GM18907 (cell line): ENCODE measurements around the gene DOP1B.
"Not testable (repeated sequence)": the region's sequence is repeated elsewhere in the genome, so short reads cannot be mapped to it uniquely, and the experiment has no call there.

Experiments
- ATAC-seq: cut with Tn5 transposase; IDR thresholded peaks from one replicate; pipeline ENCODE4 v1.9.1; 2021; ENCODE audit warnings: mild to moderate bottlenecking, moderate library complexity; ENCODE audit not compliant: unreplicated experiment

DOP1B gene

DNA sequence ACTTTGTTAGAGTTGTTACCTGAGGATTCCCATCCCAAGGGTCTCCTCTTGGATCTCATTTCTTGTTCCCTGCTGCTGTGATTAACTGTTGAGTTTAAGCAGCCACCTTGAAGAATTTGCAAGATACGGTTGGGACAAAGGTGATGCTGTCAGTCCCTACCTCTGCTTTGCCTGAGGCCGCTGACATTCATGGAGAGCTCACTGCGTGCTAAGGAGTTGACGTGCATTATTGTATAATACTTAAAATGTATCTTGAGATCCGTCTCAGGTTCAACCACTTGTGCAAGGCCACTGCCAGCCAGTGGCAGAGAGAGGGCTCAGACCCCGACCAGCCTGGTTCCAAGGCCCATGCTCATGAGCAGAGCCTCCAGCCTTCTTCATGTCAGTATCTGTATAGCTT, 14.2 kb downstream of the DOP1B start:
- no peak for ATAC-seq

DNA sequence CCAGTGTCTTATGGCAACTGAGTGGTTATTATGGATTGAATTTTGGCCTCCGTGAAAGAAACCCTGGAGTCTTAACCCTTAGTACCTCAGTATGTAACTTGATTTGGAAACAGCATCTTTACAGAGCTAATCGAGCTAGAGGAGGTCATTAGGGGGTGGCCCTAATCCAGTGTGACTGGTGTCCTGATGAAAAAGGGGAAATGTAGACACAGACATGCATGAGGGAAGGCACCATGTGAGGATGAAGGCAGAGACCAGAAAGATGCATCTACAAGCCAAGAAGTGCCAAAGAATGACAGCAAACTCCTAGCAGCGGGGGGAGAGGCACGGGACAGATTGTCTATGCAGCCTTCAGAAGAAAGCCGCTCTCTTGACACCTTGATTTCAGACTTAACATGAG, 14.7 kb downstream of the DOP1B start:
- ATAC-seq: no peak

DNA sequence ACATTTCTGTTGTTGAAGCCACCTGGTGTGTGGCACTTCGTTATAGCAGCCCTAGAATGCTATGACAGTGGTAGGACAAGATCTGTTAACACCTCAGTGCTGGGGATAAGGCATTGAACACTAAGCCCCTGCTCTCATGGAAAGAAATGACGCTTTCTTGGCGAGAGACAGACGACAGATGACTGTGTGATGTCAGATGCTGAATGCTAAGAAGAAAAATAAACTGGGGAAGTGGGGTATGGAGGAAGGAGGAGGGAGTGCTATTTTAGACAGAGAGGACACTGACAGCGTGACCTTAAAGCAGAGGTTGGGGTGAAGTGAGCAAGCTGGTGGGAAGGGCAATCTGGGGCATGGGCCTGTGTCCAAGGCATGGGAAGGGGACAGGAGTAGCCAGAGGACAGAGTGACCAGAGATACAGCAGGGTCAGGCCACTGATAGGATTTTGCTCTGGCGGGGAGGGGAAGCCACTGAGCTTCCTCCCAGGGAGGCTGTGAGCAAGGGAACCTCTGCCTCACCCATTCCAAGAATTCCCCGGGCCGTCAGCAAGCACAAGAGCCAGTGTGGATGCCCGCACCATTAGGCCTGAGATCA, 15.2 kb downstream of the DOP1B start:
- ATAC-seq: no peak

DNA sequence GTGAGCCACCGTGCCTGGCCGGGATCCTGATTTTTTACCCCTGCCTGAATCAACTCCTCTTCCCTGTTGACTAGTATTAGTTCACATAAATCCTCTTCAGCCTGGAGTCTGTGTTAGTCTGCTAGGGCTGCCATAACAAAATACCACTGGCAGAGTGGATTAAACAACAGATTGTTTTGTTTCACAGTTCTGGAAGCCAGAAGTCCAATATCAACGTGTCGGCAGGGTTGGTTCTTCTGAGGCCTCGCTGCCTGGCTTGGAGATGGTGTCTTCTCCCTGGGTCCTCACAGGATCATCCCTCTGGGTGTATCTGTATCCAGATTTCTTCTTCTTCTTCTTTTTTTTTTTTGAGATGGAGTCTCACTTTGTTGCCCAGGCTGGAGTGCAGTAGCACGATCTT, 18.2 kb downstream of the DOP1B start:
- no peak for ATAC-seq

DNA sequence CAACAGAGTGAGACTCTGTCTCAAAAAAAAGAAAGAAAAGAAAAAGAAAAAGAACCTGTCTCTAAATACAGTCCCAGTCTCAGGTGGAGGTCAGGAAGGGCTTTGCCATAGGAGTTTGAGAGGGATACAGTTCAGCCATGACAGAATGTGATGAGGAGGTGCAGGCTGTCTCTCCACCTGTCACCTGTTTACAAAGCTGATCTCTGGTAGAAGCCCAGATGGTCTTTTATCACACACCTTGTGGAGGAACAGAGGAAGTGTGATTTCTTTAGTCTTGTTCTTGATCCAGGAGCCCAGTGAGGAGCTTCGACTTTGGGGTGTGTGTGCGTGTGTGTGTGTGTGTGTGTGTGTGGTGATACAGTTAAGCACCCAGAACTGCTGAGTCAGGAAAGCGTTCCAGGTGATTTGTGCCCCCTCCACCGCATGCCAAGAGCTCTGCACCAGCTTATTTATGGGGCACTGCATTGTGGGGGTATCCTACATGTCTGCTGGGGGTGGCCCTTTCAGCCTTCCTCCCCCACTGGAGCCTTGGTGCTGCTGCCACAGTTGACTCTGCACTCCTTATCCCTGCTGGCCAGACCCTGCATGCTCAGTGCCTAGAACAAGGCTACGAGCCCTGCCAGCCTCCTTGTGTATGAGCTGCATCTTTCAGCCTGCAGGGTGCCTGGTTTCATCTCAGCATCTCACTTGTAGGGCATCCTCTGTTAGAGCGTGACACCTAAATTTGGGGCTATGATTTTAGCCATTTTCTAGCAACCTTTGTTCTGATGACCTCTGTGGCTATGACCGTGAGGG, 19.3 kb downstream of the DOP1B start:
- no peak for ATAC-seq

DNA sequence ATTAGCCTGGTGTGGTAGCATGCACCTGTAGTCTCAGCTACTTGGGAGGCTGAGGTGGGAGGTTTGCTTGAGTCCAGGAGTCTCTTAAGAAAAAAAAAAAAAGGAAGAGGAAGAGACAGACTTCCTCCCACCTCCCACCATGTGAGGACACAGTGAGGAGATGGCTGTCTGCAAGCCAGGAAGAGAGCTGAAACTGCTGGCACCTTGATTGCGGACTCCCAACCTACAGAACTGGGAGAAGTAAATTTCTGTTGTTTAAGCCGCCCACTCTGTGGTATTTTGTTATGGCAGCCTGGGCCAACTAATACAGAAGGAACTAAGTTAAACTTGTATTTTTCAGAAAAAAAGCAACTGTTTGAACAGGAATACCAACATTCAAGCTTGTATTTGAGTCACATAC, 21.7 kb downstream of the DOP1B start:
- ATAC-seq: no peak

- ATAC-seq: no peak
These were observed 22.5 kb downstream of the DOP1B start for GRCh38 chr21:36179145-36179544.

- ATAC-seq: no peak
These were observed 24.3 kb downstream of the DOP1B start for GRCh38 chr21:36180963-36181362.

DNA sequence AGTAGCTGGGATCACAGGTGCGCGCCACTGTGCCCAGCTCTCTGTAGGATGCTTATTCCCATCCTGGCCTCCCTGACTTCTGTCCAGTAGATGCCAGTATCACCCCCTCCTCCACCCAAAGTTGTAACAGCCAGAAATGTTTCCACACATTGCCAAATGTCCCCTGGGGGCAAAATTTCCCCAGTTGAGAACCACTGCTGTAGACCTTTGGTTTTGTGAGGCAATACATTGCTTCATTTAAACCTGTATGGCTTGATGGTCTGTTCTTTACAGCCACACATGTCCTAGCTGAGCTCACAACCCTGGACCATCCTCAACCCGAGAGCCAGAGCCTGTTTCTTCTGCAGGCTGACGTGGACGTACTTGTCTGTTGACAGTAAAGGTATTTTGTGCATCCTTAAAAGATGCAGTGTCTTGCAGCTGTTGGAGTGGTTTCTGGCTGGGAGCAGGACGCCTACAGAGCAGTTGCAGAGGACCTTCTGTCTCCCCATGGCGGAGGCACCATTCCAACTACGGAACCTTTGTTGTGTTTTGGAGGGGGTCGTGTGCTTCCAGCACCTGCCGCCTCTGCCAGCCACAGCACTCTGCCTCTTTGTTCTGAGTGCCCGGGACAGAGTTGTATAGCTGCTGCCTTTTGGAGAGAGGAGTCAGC, 26.6 kb downstream of the DOP1B start:
- no peak for ATAC-seq

DNA sequence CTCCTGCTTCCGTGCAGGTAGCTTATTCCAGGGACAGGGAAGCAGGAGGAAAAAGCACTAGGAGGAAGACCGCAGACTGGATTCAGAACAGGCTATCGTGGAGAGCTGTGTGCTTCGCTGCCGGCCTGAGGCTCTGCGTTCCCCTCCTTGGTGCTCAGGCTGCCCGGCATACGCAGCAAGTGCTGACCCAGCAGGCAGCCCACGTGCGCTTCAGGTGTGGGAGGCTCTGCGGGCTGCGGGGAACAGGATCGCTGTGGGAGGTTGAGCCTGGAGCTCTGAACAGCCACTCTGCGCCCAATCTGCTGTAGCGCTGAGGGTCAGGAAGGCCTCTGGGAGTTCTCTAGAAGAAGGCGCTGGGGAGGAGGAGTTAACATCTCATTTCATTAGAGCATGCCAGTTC, 27.9 kb downstream of the DOP1B start:
- no peak for ATAC-seq

DNA sequence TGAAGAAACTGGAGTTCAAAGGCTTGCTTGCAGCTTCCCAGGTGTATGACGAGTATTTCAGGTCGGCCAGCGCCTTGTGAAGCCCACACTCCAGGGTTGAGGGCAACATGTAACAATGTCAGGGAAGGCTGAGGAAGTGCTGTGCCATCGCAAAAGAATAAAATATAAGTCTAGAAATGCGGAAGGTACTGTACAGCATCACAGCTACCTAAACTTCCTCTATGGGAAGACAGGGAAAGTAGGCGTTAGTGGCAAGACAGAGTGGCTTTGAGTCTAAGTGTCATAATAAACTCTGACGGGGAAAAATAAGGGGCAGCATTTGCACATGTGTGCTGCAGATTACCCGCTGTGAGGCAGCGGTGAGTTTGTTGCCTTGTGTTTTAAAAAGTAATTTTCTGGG, 28.9 kb downstream of the DOP1B start:
- ATAC-seq: no peak

GRCh38 chr21:36186081-36186480, 29.5 kb downstream of the DOP1B start:
- no peak for ATAC-seq

DNA sequence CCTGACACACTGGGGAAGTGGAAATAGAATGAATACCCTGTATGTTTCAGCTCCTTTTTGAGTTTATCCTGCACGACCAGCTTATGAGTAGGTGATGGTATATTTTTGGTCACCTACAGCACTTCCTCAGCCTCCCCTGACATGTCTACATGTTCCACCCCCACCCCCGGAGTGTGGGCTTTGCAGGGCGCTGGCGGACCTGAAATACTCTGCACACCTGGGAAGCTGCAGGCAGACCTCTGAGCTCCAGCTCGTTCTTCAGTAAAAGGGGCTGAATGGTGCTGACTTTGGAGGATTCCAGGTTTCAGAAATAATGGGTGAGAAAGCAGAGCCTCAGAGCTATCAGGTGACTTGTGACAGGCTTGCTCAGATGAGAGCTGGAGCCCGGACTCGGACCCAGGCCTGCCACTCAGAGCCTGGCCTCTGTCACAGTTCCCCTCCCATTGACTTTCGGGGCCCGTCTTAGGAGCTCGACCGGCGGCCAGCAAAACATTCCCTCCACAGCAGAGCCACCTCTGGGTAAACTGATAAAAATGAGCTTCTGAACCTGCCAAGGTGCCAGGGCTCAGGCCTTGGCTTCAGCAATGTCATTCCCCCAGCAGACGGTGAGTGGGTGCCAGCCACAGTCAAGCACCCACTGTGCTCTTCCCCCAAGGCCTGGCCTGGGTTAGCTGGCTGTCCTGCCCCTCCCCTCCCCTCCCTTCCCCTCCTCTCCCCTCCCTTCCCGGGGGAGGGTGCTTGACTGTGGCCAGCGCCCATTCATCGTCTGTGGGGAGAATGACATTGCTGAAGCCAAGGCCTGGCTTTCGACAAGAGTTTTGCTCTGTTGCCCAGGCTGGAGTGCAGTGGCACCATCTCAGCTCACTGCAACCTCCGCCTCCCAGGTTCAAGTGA, 30.1 kb downstream of the DOP1B start:
- ATAC-seq: no peak

GRCh38 chr21:36188081-36188681, 31.6 kb downstream of the DOP1B start:
- ATAC-seq: no peak

DNA sequence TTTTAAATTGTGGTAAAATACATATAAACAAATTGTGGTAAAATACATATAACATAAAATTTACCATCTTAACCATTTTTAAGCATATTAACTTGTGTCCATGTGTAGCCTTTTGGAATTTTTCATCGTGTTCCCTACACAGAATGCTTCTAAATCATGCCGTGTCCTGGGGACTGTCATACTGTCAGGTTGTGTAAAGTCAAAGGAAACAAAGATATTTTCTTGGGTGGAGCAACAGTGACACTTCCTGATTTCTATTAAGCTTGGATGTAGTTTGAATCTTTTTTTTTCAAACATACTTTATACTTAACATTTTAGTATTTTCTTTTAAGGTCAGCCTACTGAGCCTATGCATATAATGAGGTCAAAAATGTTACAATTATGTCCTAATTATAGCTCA, 32.3 kb downstream of the DOP1B start:
- ATAC-seq: no peak

DNA sequence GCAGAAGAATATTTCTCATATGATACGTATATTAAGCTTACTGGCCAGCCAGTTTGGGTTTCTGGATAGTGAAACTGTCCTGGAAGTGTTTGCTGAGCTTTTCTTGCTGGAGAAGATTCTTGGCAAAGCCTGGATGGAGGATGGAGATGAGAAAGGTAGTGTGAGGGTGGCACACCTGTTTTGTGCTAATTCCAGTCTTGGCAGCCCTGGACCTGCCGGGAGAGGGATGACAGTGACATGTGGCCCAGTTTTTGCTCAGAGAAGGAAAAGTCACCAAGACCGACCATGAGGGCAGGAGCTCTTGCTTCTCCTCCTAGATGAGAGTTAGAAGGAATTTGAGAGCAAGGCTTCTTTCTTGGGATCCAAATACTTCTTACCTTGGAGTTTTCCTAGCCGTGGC, 34.1 kb downstream of the DOP1B start:
- ATAC-seq: no peak

DNA sequence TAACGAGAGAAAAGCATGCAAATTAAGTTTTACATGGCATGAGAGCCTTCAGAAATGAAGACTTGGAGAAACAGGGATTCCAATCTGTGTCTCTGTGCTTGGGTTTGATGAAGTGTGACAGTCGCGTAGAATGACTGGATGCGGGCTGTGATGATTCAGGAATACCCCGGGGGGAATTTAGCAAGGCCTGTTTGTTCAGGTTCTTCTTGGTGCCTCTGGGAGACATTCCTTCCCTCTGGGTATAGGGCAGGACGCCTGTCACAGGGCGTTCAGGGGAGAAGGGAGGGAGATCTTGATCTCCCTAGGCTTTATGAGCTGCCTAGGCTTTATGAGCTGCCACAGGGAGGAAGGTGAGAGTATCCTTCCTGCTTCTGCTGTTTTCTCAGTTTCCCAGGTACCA, 36.6 kb downstream of the DOP1B start:
- no peak for ATAC-seq

DNA sequence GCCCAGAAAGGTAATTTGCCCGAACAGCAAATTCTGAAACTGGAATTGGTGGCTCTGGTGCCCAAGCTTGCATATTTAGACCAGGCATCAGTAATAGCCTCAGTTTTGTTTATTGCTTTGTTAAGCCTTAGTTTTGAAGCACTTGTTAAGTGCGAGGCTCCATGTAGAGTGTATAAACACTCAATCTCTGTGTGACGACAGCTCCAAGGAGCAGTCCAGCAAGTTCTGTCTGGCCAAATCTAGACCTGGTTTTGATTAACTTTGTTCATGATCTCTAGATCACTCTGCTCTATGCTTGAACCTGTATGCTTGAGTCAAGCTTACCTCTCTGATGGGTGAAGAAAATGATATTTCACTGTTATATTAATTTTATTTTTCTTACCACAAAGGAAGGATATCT, 37.4 kb downstream of the DOP1B start:
- ATAC-seq: no peak

DNA sequence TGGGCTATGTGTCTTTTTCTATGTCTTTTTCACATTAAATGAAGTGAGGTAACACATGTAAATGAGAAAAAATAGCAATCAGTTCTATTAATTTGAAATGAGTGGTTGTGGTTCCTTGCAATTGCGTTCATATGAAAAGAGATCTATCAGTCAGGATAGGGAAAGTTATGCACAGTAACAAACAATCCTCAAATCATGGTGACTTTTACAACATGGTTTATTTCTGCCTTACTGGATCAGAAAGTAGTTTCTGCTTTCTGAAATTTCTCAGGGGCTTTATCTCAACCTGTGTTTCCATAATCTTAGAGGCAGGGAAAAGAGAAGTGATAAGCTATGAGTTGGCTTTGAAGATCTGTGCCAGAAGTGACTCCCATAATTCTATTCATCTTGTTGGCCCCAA, 39.0 kb downstream of the DOP1B start:
- no peak for ATAC-seq

- ATAC-seq: no peak
These were observed 42.4 kb downstream of the DOP1B start for GRCh38 chr21:36199021-36199420.

- not testable (repeated sequence) for ATAC-seq
These were observed 43.0 kb downstream of the DOP1B start for GRCh38 chr21:36199575-36199974.
